Thoracic aorta (tissue), 2 donors: ENCODE results near the gene AKIRIN2. TPM values are rescaled to one million over a fixed set of nuclear protein-coding genes. Genes with fewer than 3 reads are reported as not detected.

Source experiments
- ATAC-seq: fragments of 150-250 bp; one replicate; pipeline ENCODE4 v1.8.0; 2017; ENCODE audit warnings: low read depth; ENCODE audit not compliant: insufficient number of reproducible peaks, low FRiP score
- DNase-seq: peaks from one replicate; pipeline ENCODE4 v3.0.0-alpha.2; 2020; ENCODE audit warnings: low spot score
- H3K27ac ChIP-seq, 2 donors: fragments of 200-600 bp; sonication (generic); 1 replicate in 1 of 2; 2 replicates in 1 of 2; pipeline ENCODE4 v1.5.1; 2016; ENCODE audit warnings: mild to moderate bottlenecking in 2 of 2, moderate library complexity in 2 of 2
- H3K27me3 ChIP-seq: fragments of 200-600 bp; sonication (generic); replicated peaks from 2 replicates; pipeline ENCODE4 v1.6.0; 2016; ENCODE audit warnings: mild to moderate bottlenecking; ENCODE audit not compliant: insufficient read depth
- H3K36me3 ChIP-seq: fragments of 200-600 bp; sonication (generic); one replicate; pipeline ENCODE4 v1.5.1; 2016
- H3K4me1 ChIP-seq, 2 donors: fragments of 200-600 bp; sonication (generic); 1 replicate in 1 of 2; 2 replicates in 1 of 2; pipeline versions ENCODE4 v1.5.1 to v1.6.0; 2016; ENCODE audit warnings: low read depth in 2 of 2, mild to moderate bottlenecking in 1 of 2; ENCODE audit not compliant: control insufficient read depth in 1 of 2
- H3K4me3 ChIP-seq: fragments of 200-600 bp; sonication (generic); 2 replicates; pipeline ENCODE4 v1.5.1; 2016; ENCODE audit warnings: mild to moderate bottlenecking
- H3K9me3 ChIP-seq: fragments of 200-600 bp; sonication (generic); 2 replicates; pipeline ENCODE4 v1.5.1; 2016
- CTCF ChIP-seq: fragments of 200-600 bp; sonication (generic); IDR thresholded peaks from one replicate; pipeline ENCODE4 v1.5.1; 2019; ENCODE audit warnings: antibody characterized with exemption
- total RNA-seq, 2 donors: library from RNA; depleted of rRNA; stranded (reverse); fragments of >200 nt; gene quantifications; one replicate each; pipeline versions ENCODE4 v1.1.0 to v1.2.3, GENCODE V29; 2016

Gene AKIRIN2
- total RNA-seq, 2 donors from 2014 or later = 30.5 to 38.7 TPM

GRCh38 chr6:87683890-87684289 lies 18.1 kb downstream of the AKIRIN2 start:
- Histone ChIP-seq H3K27me3 (no peaks in the 10 kb centered on the region), H3K4me3 (no peak overlapping the region), H3K9me3 (no peaks in the 10 kb centered on the region), H3K27ac (no peak overlapping the region), H3K4me1 (peaks cover 18 to 54% of the 10 kb centered on the region in 2 donors), H3K36me3 (no peaks in the 10 kb centered on the region)
- DNase-seq = no peak
- no peak for TF ChIP-seq CTCF
- no peak for ATAC-seq

- H3K9me3 ChIP-seq = no peaks in the 10 kb centered on the region
- H3K36me3 ChIP-seq = peaks cover 5% of the 10 kb centered on the region
- no peak overlapping the region for H3K27ac ChIP-seq
- no peak for ATAC-seq
- peaks cover 14 to 48% of the 10 kb centered on the region in 2 donors for H3K4me1 ChIP-seq
- H3K4me3 ChIP-seq = no peak overlapping the region
- no peaks in the 10 kb centered on the region for H3K27me3 ChIP-seq
- TF ChIP-seq CTCF = no peak
- DNase-seq = no peak
Observed at GRCh38 chr6:87682310-87682709, 19.7 kb downstream of the AKIRIN2 start.

GRCh38 chr6:87675004-87675681 lies 26.9 kb downstream of the AKIRIN2 start:
- peaks cover 0 to 7% of the 10 kb centered on the region in 2 donors for H3K4me1 ChIP-seq
- H3K27ac ChIP-seq = no peak overlapping the region
- peaks cover 24% of the 10 kb centered on the region for H3K36me3 ChIP-seq
- H3K9me3 ChIP-seq = no peaks in the 10 kb centered on the region
- no peak for TF ChIP-seq CTCF
- no peak overlapping the region for H3K4me3 ChIP-seq
- H3K27me3 ChIP-seq = no peaks in the 10 kb centered on the region
- DNase-seq = no peak
- ATAC-seq = no peak

- H3K27me3 ChIP-seq = no peaks in the 10 kb centered on the region
- no peak overlapping the region for H3K4me3 ChIP-seq
- H3K27ac ChIP-seq = no peak overlapping the region
- H3K36me3 ChIP-seq = peaks cover 24% of the 10 kb centered on the region
- H3K4me1 ChIP-seq = peaks cover 0 to 7% of the 10 kb centered on the region in 2 donors
- TF ChIP-seq CTCF = no peak
- DNase-seq = no peak
- H3K9me3 ChIP-seq = no peaks in the 10 kb centered on the region
- no peak for ATAC-seq
Observed at GRCh38 chr6:87674290-87674689, 27.7 kb downstream of the AKIRIN2 start.

- H3K4me1 ChIP-seq = peaks cover 3 to 14% of the 10 kb centered on the region in 2 donors
- no peak for TF ChIP-seq CTCF
- peaks cover 24% of the 10 kb centered on the region for H3K36me3 ChIP-seq
- no peaks in the 10 kb centered on the region for H3K9me3 ChIP-seq
- ATAC-seq (no peak), DNase-seq (no peak)
- no peak overlapping the region for H3K4me3 ChIP-seq
- H3K27me3 ChIP-seq = no peaks in the 10 kb centered on the region
- H3K27ac ChIP-seq = no peak overlapping the region
Observed at GRCh38 chr6:87673237-87673636, 28.8 kb downstream of the AKIRIN2 start.
